HG02759 (cell line): ENCODE measurements around the gene NFATC3.
"Not testable (repeated sequence)": the region's sequence is repeated elsewhere in the genome, so short reads cannot be mapped to it uniquely, and the experiment has no call there.

Source experiments
- ATAC-seq: cut with Tn5 transposase; IDR thresholded peaks from one replicate; pipeline ENCODE4 v1.9.1; 2021; ENCODE audit warnings: mild to moderate bottlenecking, moderate library complexity; ENCODE audit not compliant: unreplicated experiment

NFATC3 gene

GRCh38 chr16:68088130-68088972 is 3.2 kb downstream of the NFATC3 start:
- no peak for ATAC-seq

GRCh38 chr16:68089067-68089466 is 3.9 kb downstream of the NFATC3 start:
- ATAC-seq, result no peak

GRCh38 chr16:68090130-68090529 is 5.0 kb downstream of the NFATC3 start:
- no peak for ATAC-seq

- ATAC-seq, result no peak
Measured at GRCh38 chr16:68090533-68090932, 5.4 kb downstream of the NFATC3 start.

- no peak for ATAC-seq
Measured at GRCh38 chr16:68091380-68092261, 6.5 kb downstream of the NFATC3 start.

- ATAC-seq, result not testable (repeated sequence)
Measured at GRCh38 chr16:68092275-68092674, 7.1 kb downstream of the NFATC3 start.

DNA sequence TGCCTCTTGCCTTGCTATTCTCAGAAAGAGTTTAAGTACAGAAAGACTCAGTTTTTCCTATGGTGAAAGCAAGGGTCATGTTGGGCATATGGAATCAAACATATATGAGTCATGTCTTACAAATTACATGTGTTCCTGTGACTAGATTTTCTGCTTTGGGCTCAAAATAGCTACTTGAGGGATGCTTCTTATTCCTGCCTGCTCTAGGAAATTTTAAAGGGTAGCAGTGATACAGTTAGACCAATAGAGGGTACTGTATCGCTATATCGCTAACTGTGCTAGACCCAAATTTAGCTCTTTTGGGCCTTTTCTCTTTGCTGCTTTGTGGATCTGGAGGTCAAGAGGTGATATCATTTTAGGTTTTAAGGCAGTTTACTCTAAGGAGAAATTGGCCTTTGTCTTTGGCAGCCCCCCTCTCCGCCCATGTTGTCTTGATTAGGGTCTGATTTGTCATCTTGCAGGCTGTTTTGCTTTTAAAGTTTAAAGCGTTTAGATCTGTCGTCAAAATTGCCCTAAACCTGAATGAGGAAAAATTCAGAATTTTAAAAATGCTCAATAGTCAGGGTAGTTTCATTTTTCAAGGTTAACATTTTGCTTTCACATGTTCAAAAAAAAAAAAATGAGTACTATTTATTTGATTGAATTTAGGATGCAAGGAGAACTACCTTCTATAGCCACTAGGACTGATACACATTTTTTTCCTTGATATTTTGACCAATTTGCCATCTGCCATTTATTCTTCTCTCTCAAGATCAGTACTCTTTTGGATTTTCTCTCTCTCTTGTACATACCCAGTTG is 8.8 kb downstream of the NFATC3 start:
- no peak for ATAC-seq

DNA sequence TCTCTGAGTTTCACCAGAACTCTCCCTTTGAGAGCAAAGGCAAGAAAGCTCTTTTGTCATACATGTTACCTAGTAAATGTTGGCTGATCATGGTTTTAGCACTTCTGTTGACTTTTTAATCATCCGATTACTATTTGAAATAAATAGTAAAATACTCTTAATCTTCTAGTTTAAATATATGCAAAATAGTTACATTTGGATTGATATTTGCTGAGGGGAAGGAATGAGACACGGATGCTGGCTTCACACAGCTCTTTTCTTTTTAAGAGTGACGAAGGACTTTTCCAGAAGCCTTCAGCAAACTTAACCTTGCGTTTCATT is 9.4 kb downstream of the NFATC3 start:
- ATAC-seq, result no peak

- no peak for ATAC-seq
Measured at GRCh38 chr16:68096491-68096890, 11.3 kb downstream of the NFATC3 start.

DNA sequence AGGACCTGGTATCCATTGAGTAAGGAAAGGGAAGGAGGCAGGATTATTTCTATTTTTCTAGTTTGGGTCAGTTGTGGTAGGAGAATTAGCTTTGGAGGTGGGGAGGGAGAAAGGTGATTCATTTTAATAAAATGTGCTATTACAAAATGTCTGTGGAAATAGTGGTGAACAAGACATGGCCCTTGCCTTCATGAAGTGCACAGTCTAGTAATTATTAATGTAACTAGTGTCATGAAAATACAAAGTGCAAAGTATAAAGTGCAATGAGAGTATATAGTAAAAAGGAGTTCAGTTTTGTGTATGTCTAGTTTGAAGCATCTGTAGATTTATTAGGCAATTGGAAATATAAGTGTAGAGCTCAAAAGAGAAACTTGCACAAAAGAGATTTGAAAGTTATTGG is 11.9 kb downstream of the NFATC3 start:
- no peak for ATAC-seq

DNA sequence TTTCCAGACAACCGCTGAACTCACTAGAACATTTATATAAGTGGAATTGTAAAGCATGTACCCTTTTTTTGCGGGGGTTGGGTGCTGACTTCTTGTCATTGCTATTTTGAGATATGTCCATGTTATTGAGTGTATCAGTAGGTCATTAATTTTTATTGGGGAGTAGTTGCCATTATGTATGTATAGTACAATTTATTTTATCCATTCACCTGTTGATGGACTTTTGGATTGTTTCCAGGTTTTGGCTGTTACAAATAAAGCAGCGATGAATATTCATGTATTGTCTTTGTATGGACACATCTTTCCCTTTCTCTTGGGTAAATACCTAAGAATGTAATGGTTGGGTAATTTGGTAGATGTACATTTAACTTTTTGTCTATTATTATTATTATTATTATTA is 12.7 kb downstream of the NFATC3 start:
- no peak for ATAC-seq

DNA sequence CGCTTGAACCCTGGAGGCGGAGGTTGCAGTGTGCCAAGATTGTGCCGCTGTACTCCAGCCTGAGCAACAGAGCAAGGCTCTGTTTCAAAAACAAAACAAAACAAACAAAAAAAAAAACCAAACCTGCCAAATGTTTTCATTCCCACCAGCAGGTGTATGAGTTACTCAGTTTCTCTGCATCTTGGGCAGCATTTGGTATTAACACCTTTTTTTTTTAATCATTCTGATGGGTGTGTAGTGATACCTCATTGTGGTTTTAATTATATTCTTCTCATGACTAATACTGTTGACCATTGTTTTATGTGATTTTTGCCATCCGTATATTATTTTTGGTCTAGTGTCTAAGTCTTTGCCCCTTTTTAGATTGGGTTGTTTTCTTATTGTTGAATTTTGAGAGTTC is 15.3 kb downstream of the NFATC3 start:
- ATAC-seq, result no peak

DNA sequence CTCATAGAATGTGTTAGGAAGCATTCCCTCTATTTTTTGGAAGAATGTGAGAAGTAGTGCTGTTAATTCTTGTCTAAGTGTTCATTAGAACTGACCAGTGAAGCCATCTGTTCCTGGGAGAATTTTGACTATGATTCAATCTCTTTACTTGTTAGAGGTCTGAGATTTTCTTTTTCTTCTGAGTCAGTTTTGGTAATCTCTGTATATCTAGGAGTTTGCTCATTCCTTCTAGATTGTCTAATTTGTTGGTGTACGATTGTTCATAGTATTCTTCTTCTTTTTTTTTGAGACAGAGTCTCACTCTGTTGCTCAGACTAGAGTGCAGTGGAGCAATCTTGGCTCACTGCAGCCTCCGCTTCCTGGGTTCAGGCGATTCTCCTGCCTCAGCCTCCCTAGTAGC is 20.4 kb downstream of the NFATC3 start:
- ATAC-seq, result no peak

DNA sequence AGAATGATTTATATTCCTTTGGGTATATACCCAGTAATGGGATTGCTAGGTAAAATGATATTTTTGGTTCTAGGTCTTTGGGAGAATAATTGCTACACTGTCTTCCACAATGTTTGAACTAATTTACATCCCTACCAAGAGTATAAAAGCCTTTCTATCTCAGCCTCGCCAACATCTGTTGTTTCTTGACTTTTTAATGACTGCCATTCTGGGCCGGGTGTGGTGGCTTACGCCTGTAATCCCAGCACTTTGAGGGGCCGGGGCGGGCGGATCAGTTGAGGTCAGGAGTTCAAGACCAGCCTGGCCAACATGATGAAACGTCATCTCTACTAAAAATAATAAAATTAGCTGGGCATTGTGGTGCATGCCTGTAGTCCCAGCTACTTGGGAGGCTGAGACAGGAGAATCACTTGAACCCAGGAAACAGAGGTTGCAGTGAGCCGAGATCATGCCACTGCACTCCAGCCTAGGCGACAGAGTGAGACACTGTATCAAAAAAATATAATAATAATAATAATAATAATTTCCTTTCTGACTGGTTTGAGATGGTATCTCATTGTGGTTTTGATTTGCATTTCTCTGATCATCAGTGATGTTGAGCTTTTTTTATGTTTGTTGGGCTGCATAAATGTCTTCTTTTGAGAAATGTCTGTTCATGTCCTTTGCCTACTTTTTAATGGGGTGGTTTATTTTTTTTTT is 22.2 kb downstream of the NFATC3 start:
- ATAC-seq, result not testable (repeated sequence)

DNA sequence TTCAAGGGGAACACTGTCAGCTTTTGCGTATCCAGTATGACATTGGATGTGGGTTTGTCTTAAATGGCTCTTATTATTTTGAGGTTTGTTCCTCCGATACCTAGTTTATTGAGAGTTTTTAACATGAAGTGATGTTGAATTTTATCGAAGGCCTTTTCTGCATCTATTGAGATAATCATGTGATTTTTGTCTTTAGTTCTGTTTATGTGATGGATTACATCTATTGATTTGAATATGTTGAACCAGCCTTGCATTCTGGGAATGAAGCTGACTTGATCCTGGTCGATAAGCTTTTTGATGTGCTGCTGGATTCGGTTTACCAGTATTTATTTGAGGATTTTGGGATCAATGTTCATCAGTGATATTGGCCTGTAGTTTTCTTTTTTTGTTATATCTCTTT is 24.0 kb downstream of the NFATC3 start:
- ATAC-seq, result not testable (repeated sequence)

DNA sequence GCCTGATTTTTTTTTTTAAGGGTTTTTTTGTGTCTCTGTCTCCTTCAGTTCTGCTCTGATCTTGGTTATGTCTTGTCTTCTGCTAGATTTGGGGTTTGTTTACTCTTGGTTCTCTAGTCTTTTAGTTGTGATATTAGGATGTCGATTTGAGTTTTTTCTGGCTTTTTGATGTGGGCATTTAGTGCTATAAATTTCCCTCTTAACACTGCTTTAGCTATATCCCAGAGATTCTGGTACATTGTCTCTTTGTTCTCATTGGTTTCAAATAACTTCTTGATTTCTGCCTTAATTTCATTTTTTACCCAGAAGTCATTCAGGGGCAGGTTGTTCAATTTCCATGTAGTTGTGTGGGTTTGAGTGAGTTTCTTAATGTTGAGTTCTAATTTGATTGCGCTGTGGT is 25.4 kb downstream of the NFATC3 start:
- ATAC-seq, result not testable (repeated sequence)

GRCh38 chr16:68111379-68111778 is 26.2 kb downstream of the NFATC3 start:
- ATAC-seq, result no peak

GRCh38 chr16:68113059-68113761 is 28.0 kb downstream of the NFATC3 start:
- ATAC-seq, result no peak

DNA sequence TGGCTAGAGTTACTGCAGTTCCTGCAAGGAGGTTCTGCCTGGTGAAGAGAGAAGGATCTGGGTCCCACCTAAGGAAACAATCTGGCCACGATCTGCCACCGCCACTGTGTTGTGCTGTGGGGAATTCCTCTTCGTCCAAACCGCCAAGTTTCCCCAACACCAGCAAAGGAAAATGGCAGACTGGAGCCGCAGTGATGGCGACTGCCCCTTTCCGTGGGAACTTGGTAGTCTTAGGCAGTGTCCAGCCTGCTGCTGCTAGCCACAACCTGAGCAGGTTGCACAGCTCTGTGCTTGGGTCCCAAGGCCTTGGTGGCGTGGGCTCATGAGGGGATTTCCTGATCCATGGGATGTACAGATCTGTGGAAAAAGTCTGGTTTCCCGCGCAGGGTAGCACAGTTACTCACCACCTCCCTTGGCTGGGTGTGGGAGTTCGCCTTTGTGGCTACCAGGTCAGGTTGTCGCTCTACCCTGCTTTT is 28.6 kb downstream of the NFATC3 start:
- no peak for ATAC-seq

GRCh38 chr16:68114939-68115338 is 29.8 kb downstream of the NFATC3 start:
- ATAC-seq, result not testable (repeated sequence)
